Breast epithelium (tissue), 4 donors: Measurements from ENCODE around the gene TMEM132C. TPM values are rescaled to one million over a fixed set of nuclear protein-coding genes. Genes with fewer than 3 reads are reported as not detected.

Experiments used
- DNase-seq, 2 donors: peaks; one replicate each; pipeline ENCODE4 v3.0.0-alpha.2; 2019; ENCODE audit warnings: low spot score in 2 of 2
- H3K27ac ChIP-seq, 2 donors: fragments of 200-600 bp; sonication (generic) in 1 of 2; one replicate each; pipeline ENCODE4 v1.5.1; 2016 to 2019; ENCODE audit warnings: mild to moderate bottlenecking in 1 of 2
- H3K27me3 ChIP-seq, 2 donors: fragments of 200-600 bp; sonication (generic) in 1 of 2; one replicate each; pipeline versions ENCODE4 v1.5.1 to v1.6.0; 2017 to 2019; ENCODE audit warnings: control low read depth in 1 of 2, mild to moderate bottlenecking in 1 of 2
- H3K36me3 ChIP-seq: fragments of 200-600 bp; one replicate; pipeline ENCODE4 v1.5.1; 2019
- H3K4me1 ChIP-seq, 2 donors: fragments of 200-600 bp; sonication (generic); one replicate each; pipeline ENCODE4 v1.5.1; 2016 to 2019; ENCODE audit warnings: control low read depth in 1 of 2
- H3K4me3 ChIP-seq, 3 donors: fragments of 200-600 bp; sonication (generic); 1 replicate in 2 of 3; 2 replicates in 1 of 3; pipeline ENCODE4 v1.5.1; 2016 to 2019; ENCODE audit warnings: mild to moderate bottlenecking in 3 of 3, moderate library complexity in 2 of 3
- H3K9me3 ChIP-seq, 2 donors: fragments of 200-600 bp; sonication (generic) in 1 of 2; one replicate each; pipeline ENCODE4 v1.5.1; 2016 to 2019; ENCODE audit warnings: control low read depth in 1 of 2
- CTCF ChIP-seq, 3 donors: fragments of 450-650 bp; IDR thresholded peaks; one replicate each; pipeline ENCODE4 v1.5.1; 2016 to 2017; ENCODE audit warnings: antibody characterized with exemption in 3 of 3, mild to moderate bottlenecking in 3 of 3, moderate library complexity in 3 of 3
- POLR2A ChIP-seq: fragments of 450-650 bp; IDR thresholded peaks from one replicate; pipeline ENCODE4 v1.6.1; 2016; ENCODE audit warnings: antibody characterized with exemption, mild to moderate bottlenecking, moderate library complexity
- POLR2AphosphoS5 ChIP-seq, 3 donors: sonication (generic); formaldehyde crosslinking; IDR thresholded peaks; one replicate each; pipeline ENCODE4 v1.6.1; 2017; ENCODE audit warnings: antibody characterized with exemption in 3 of 3
- intact Hi-C: fragments of 100-400 bp; cut with DNase I; formaldehyde crosslinking; loops from one replicate; pipeline ENCODE4 v1.15.1; 2023; ENCODE audit warnings: low total_unique reads
- total RNA-seq, 3 donors: library from RNA; depleted of rRNA; stranded (reverse); fragments of >200 nt; gene quantifications; one replicate each; pipeline ENCODE4 v1.1.0, GENCODE V29; 2016

Gene TMEM132C
- total RNA-seq, 3 donors from 2014 or later, result 7.2 to 54.1 (median 15.7) TPM

- no peak overlapping the region for H3K4me3 ChIP-seq
- H3K27ac ChIP-seq, result no peak overlapping the region
- H3K36me3 ChIP-seq, result no peaks in the 10 kb centered on the region
- peaks cover 0 to 10% of the 10 kb centered on the region in 2 donors for H3K9me3 ChIP-seq
- DNase-seq, result no peak
- intact Hi-C loops, result no loop called here
- TF ChIP-seq POLR2AphosphoS5 (IDR thresholded peaks at IDR 0.05) (no peak), CTCF (IDR thresholded peaks at IDR 0.05) (no peak), POLR2A (no peak)
- no peaks in the 10 kb centered on the region for H3K27me3 ChIP-seq
- H3K4me1 ChIP-seq, result no peaks in the 10 kb centered on the region
Observed at GRCh38 chr12:128644664-128645296, 377.8 kb downstream of the TMEM132C start.

GRCh38 chr12:128649902-128650301, 382.9 kb downstream of the TMEM132C start:
- H3K9me3 ChIP-seq, result peaks cover 0 to 10% of the 10 kb centered on the region in 2 donors
- H3K27me3 ChIP-seq, result no peaks in the 10 kb centered on the region
- H3K4me1 ChIP-seq, result no peaks in the 10 kb centered on the region
- no peak for TF ChIP-seq POLR2AphosphoS5 (IDR thresholded peaks at IDR 0.05)
- no peak for TF ChIP-seq CTCF (IDR thresholded peaks at IDR 0.05)
- no peak for TF ChIP-seq POLR2A
- H3K27ac ChIP-seq, result no peak overlapping the region
- H3K4me3 ChIP-seq, result no peak overlapping the region
- DNase-seq, result no peak
- H3K36me3 ChIP-seq, result no peaks in the 10 kb centered on the region
- intact Hi-C loops, result no loop called here

GRCh38 chr12:128652136-128652751, 385.3 kb downstream of the TMEM132C start:
- H3K4me1 ChIP-seq, result no peaks in the 10 kb centered on the region
- intact Hi-C loops, result no loop called here
- H3K36me3 ChIP-seq, result no peaks in the 10 kb centered on the region

GRCh38 chr12:128654468-128654867, 387.5 kb downstream of the TMEM132C start:
- Histone ChIP-seq H3K9me3 (peaks cover 0 to 4% of the 10 kb centered on the region in 2 donors), H3K36me3 (no peaks in the 10 kb centered on the region), H3K4me1 (no peaks in the 10 kb centered on the region), H3K27ac (no peak overlapping the region), H3K4me3 (no peak overlapping the region), H3K27me3 (no peaks in the 10 kb centered on the region)
- DNase-seq, result no peak
- TF ChIP-seq CTCF (IDR thresholded peaks at IDR 0.05) (no peak), POLR2A (no peak), POLR2AphosphoS5 (IDR thresholded peaks at IDR 0.05) (no peak)
- intact Hi-C loops, result no loop called here

More at GRCh38 chr12:128652136-128652751, 385.3 kb downstream of the TMEM132C start:
- no peak for TF ChIP-seq CTCF (IDR thresholded peaks at IDR 0.05)
- Histone ChIP-seq H3K27me3 (no peaks in the 10 kb centered on the region), H3K27ac (no peak overlapping the region), H3K9me3 (peaks cover 0 to 10% of the 10 kb centered on the region in 2 donors), H3K4me3 (no peak overlapping the region)
- no peak for DNase-seq

- no peaks in the 10 kb centered on the region for H3K27me3 ChIP-seq
- TF ChIP-seq POLR2A, result no peak
- TF ChIP-seq CTCF (IDR thresholded peaks at IDR 0.05), result no peak
- TF ChIP-seq POLR2AphosphoS5 (IDR thresholded peaks at IDR 0.05), result no peak
- intact Hi-C loops, result no loop called here
- no peaks in the 10 kb centered on the region for H3K36me3 ChIP-seq
- H3K27ac ChIP-seq, result no peak overlapping the region
- no peak overlapping the region for H3K4me3 ChIP-seq
- no peaks in the 10 kb centered on the region for H3K4me1 ChIP-seq
- no peak for DNase-seq
- no peaks in the 10 kb centered on the region for H3K9me3 ChIP-seq
Observed at GRCh38 chr12:128657378-128657777, 390.4 kb downstream of the TMEM132C start.
